CD14-positive monocyte (primary cell): ENCODE measurements around the gene SFI1. TPM values are rescaled to one million over a fixed set of nuclear protein-coding genes. Genes with fewer than 3 reads are reported as not detected.

Source experiments
- DNase-seq, 3 donors: peaks; one replicate each; pipeline ENCODE4 v3.0.0-alpha.2; 2011 to 2022
- H2AFZ ChIP-seq: 2 replicates; pipeline ENCODE4 v1.6.0; 2012; ENCODE audit warnings: mild to moderate bottlenecking, low read depth, low read length, inconsistent platforms; ENCODE audit not compliant: insufficient read depth, poor library complexity, severe bottlenecking
- H3K27ac ChIP-seq, 2 donors: 1 replicate in 1 of 2; 2 replicates in 1 of 2; pipeline ENCODE4 v1.5.1; 2012 to 2013; ENCODE audit warnings: low read length in 2 of 2, control low read depth in 1 of 2, inconsistent platforms in 1 of 2, low read depth in 1 of 2, mild to moderate bottlenecking in 1 of 2
- H3K27me3 ChIP-seq, 2 donors: one replicate each; pipeline versions ENCODE4 v1.6.0 to v1.6.1; 2011 to 2013; ENCODE audit warnings: low read length in 2 of 2; ENCODE audit not compliant: control insufficient read depth in 2 of 2, insufficient read depth in 2 of 2
- H3K36me3 ChIP-seq, 2 donors: replicated peaks in 1 of 2; 1 replicate in 1 of 2; 2 replicates in 1 of 2; pipeline versions ENCODE4 v1.5.1 to v1.6.1; 2012 to 2013; ENCODE audit warnings: low read length in 2 of 2, control low read depth in 1 of 2, inconsistent platforms in 1 of 2, mild to moderate bottlenecking in 1 of 2; ENCODE audit not compliant: insufficient read depth in 2 of 2, control insufficient read depth in 1 of 2
- H3K4me1 ChIP-seq, 2 donors: 1 replicate in 1 of 2; 2 replicates in 1 of 2; pipeline versions ENCODE4 v1.5.1 to v1.6.1; 2012 to 2013; ENCODE audit warnings: low read length in 2 of 2, control low read depth in 1 of 2, inconsistent platforms in 1 of 2, mild to moderate bottlenecking in 1 of 2, moderate library complexity in 1 of 2; ENCODE audit not compliant: insufficient read depth in 2 of 2, control insufficient read depth in 1 of 2
- H3K4me2 ChIP-seq: replicated peaks from 2 replicates; pipeline ENCODE3; 2012; ENCODE audit warnings: low read length, moderate library complexity, mild to moderate bottlenecking; ENCODE audit not compliant: poor library complexity, severe bottlenecking; ENCODE audit errors: extremely low read depth
- H3K4me3 ChIP-seq, 3 experiments: fragments of 200-600 bp in 1 of 3; sonication (generic) in 1 of 3; replicated peaks in 1 of 3; 1 replicate in 2 of 3; 2 replicates in 1 of 3; pipeline ENCODE4 v1.5.1; 2011 to 2013; ENCODE audit warnings: low read length in 3 of 3, mild to moderate bottlenecking in 3 of 3, control low read depth in 2 of 3, low read depth in 2 of 3, inconsistent platforms in 1 of 3, moderate library complexity in 1 of 3
- H3K79me2 ChIP-seq: 2 replicates; pipeline ENCODE4 v1.6.0; 2012; ENCODE audit warnings: mild to moderate bottlenecking, control low read depth, inconsistent platforms, low read length, moderate library complexity; ENCODE audit not compliant: insufficient read depth
- H3K9ac ChIP-seq: 2 replicates; pipeline ENCODE4 v1.6.0; 2017; ENCODE audit warnings: low read length, mild to moderate bottlenecking; ENCODE audit not compliant: insufficient read depth, poor library complexity, severe bottlenecking
- H3K9me3 ChIP-seq, 2 donors: replicated peaks in 1 of 2; 1 replicate in 1 of 2; 2 replicates in 1 of 2; pipeline versions ENCODE4 v1.5.1 to v1.6.1; 2012 to 2013; ENCODE audit warnings: low read length in 2 of 2, control low read depth in 1 of 2; ENCODE audit not compliant: control insufficient read depth in 1 of 2, insufficient read depth in 1 of 2
- H4K20me1 ChIP-seq: 2 replicates; pipeline ENCODE4 v1.6.0; 2012; ENCODE audit warnings: mild to moderate bottlenecking, low read length, control low read depth, moderate library complexity; ENCODE audit not compliant: insufficient read depth
- H3K27ac Mint-ChIP-seq, 7 donors: one replicate each; pipeline ENCODE4 v1.8.0; 2020; ENCODE audit warnings: mild to moderate bottlenecking in 7 of 7, mixed read lengths in 7 of 7, moderate library complexity in 6 of 7, inconsistent platforms in 2 of 7
- H3K27me3 Mint-ChIP-seq, 3 donors: one replicate each; pipeline ENCODE4 v1.8.0; 2021 to 2022; ENCODE audit warnings: low read depth in 3 of 3, mild to moderate bottlenecking in 3 of 3, mixed read lengths in 3 of 3, moderate library complexity in 3 of 3, inconsistent platforms in 1 of 3
- H3K36me3 Mint-ChIP-seq, 2 donors: one replicate each; pipeline ENCODE4 v1.8.0; 2020; ENCODE audit warnings: mixed read lengths in 2 of 2, inconsistent platforms in 1 of 2, mild to moderate bottlenecking in 1 of 2
- H3K4me1 Mint-ChIP-seq: one replicate; pipeline ENCODE4 v1.8.0; 2020; ENCODE audit warnings: mild to moderate bottlenecking, mixed read lengths
- H3K4me3 Mint-ChIP-seq, 2 donors: one replicate each; pipeline ENCODE4 v1.8.0; 2020; ENCODE audit warnings: mild to moderate bottlenecking in 2 of 2, mixed read lengths in 2 of 2, moderate library complexity in 1 of 2
- H3K9me3 Mint-ChIP-seq, 7 donors: one replicate each; pipeline ENCODE4 v1.8.0; 2020 to 2022; ENCODE audit warnings: mixed read lengths in 7 of 7, mild to moderate bottlenecking in 6 of 7, moderate library complexity in 6 of 7, inconsistent platforms in 2 of 7
- WGBS: methylation state at CpG from one replicate; pipeline ENCODE4 v1.1.5; 2013; ENCODE audit warnings: missing lambda C conversion rate; ENCODE audit not compliant: insufficient coverage; 5-methylcytosine and 5-hydroxymethylcytosine counted together
- intact Hi-C, 2 donors: fragments of 100-400 bp; cut with micrococcal nuclease; formaldehyde crosslinking; loops; one replicate each; pipeline versions ENCODE4 v1.15.0 to v1.15.1; 2023
- polyA plus RNA-seq, 3 donors: library from polyadenylated mRNA; depleted of rRNA in 1 of 3; unstranded in 2 of 3; stranded (reverse) in 1 of 3; fragments of 300-500 nt in 2 of 3; fragments of >200 nt in 1 of 3; fragmentation: Illumina TruSeq in 2 of 3; gene quantifications; 1 replicate in 2 of 3; 2 replicates in 1 of 3; pipeline ENCODE4 v1.2.3, GENCODE V29; 2012 to 2021
- TF ChIP-seq, protein P1 (sequence below): fragments of 200-600 bp; IDR thresholded peaks from one replicate; pipeline ENCODE4 v1.8.0; 2022; ENCODE audit warnings: antibody characterized with exemption, mild to moderate bottlenecking

SFI1 gene
- polyA plus RNA-seq, 3 donors: 1.7 to 43.4 (median 3.6) TPM

DNA sequence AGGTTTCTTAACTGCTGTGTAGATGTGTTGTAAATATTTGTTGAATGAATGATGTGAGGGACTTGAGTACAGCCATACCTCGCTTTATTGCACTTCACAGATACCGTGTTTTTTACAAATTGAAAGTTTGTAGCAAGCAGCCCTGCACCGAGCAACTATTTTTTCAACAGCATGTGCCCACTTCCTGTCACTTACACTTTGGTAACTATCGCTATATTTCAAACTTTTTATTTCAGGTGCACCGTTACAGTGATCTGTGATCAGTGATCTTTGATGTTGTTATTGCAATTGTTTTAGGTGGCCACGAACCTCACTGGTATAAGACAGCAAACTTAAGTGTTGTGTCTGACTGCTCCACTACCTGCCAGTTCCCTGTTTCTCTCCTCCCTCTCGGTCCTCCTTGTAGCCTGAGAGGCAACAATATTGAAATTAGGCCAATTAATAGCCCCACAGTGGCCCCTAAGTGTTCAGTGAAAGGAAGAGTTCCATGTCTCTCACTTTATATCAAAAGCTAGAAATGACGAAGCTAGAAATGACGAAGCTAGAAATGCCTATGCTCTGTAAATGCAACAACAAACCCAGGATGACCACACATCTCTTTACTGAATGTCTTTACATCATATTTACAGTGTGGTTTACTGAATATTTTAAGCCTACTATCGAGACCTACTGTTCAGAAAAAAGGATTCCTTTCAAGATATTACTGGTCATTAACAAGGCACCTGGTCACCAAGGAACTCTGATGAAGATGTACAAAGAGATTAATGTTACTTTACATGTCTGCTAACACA is 1.0 kb downstream of the SFI1 start:
- Histone ChIP-seq H3K9me3 (no peaks in the 10 kb centered on the region), H3K4me2 (peak overlapping the region; percentile 95), H3K79me2 (peaks cover 11% of the 10 kb centered on the region), H3K9ac (peak overlapping the region; percentile 62), H3K27me3 (no peaks in the 10 kb centered on the region), H3K4me1 (peaks cover 16 to 22% of the 10 kb centered on the region in 2 donors), H3K4me3 (peak overlapping the region; percentile 49 to 93 (median 90)), H3K27ac (peak overlapping the region; percentile 82 to 83), H4K20me1 (no peaks in the 10 kb centered on the region), H3K36me3 (no peaks in the 10 kb centered on the region), H2AFZ (peak overlapping the region; percentile 97)
- peaks cover 2 to 10% of the 10 kb centered on the region in 2 donors for H3K36me3 Mint-ChIP-seq
- TF ChIP-seq, protein P1, sequence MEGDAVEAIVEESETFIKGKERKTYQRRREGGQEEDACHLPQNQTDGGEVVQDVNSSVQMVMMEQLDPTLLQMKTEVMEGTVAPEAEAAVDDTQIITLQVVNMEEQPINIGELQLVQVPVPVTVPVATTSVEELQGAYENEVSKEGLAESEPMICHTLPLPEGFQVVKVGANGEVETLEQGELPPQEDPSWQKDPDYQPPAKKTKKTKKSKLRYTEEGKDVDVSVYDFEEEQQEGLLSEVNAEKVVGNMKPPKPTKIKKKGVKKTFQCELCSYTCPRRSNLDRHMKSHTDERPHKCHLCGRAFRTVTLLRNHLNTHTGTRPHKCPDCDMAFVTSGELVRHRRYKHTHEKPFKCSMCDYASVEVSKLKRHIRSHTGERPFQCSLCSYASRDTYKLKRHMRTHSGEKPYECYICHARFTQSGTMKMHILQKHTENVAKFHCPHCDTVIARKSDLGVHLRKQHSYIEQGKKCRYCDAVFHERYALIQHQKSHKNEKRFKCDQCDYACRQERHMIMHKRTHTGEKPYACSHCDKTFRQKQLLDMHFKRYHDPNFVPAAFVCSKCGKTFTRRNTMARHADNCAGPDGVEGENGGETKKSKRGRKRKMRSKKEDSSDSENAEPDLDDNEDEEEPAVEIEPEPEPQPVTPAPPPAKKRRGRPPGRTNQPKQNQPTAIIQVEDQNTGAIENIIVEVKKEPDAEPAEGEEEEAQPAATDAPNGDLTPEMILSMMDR: no peak
- peak overlapping the region in 6 of 7 donors; percentile 25 to 94 (median 90) for H3K27ac Mint-ChIP-seq
- H3K4me1 Mint-ChIP-seq: peaks cover 13% of the 10 kb centered on the region
- 40% methylated on average over 1 of the region's 10 CpGs for WGBS
- no peak for DNase-seq
- H3K9me3 Mint-ChIP-seq: peaks cover 0 to 4% (median 0%) of the 10 kb centered on the region in 7 donors
- H3K27me3 Mint-ChIP-seq: peaks cover 0 to 3% (median 2%) of the 10 kb centered on the region in 3 donors
- H3K4me3 Mint-ChIP-seq: peak overlapping the region; percentile 92 to 96
- intact Hi-C loops: loop anchor here (10.0 kb wide), 2 partner anchors 137 to 257 kb away; partner anchors contain the start of genes DEPDC5 (in 1 of the 2) and PRR14L (in 1 of the 2)

DNA sequence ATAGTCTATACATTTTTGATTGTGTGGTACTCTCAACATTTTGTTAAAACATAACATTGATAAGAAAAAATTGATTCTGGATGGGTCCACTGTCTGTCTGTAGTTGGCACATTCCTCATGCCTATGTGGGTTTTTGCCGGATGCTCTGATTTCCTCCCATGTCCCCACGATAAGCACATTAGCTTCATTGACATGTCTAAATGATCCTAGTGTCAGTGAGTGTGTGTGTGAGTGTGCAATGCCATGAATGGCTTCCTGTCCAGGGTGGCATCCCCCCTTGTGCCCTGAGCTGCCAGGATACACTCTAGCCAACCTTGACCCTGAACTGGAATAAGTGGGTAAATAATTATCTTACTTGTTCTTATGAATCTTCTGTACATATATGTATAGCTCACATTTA is 5.4 kb downstream of the SFI1 start:
- peaks cover 2 to 14% of the 10 kb centered on the region in 2 donors for H3K36me3 Mint-ChIP-seq
- peaks cover 15% of the 10 kb centered on the region for H3K4me1 Mint-ChIP-seq
- no peak overlapping the region for H2AFZ ChIP-seq
- DNase-seq: no peak
- H3K4me1 ChIP-seq: peaks cover 8 to 11% of the 10 kb centered on the region in 2 donors
- H3K27ac ChIP-seq: no peak overlapping the region
- H3K9me3 Mint-ChIP-seq: peaks cover 0 to 4% (median 0%) of the 10 kb centered on the region in 7 donors
- H3K27ac Mint-ChIP-seq: no peak overlapping the region
- H3K4me3 ChIP-seq: no peak overlapping the region
- peaks cover 0 to 2% (median 2%) of the 10 kb centered on the region in 3 donors for H3K27me3 Mint-ChIP-seq
- intact Hi-C loops: no loop called here
- no peak overlapping the region for H3K4me3 Mint-ChIP-seq
- WGBS: no CpG with 5 or more reads among the region's 2 CpGs
- H3K9me3 ChIP-seq: no peaks in the 10 kb centered on the region
- H4K20me1 ChIP-seq: no peaks in the 10 kb centered on the region
- H3K4me2 ChIP-seq: no peak overlapping the region
- TF ChIP-seq, protein P1: no peak
- no peaks in the 10 kb centered on the region for H3K36me3 ChIP-seq
- no peaks in the 10 kb centered on the region for H3K27me3 ChIP-seq
- no peak overlapping the region for H3K9ac ChIP-seq
- H3K79me2 ChIP-seq: peaks cover 15% of the 10 kb centered on the region
